ENCODE results near the gene KRTAP7-1.

GRCh38 chr21:30779249-30779648 lies 50.3 kb downstream of the KRTAP7-1 start:
- TF ChIP-seq CTCF (IDR thresholded peaks at IDR 0.05; ENCODE audit: low read depth, low read length) (no peak), POLR2A (IDR thresholded peaks at IDR 0.05; ENCODE audit: extremely low read depth, insufficient read length) (no peak)

Data from NB4 (cell line).